ENCODE results near the gene WNT3A. TPM values are rescaled to one million over a fixed set of nuclear protein-coding genes. Genes with fewer than 3 reads are reported as not detected.
"Not testable (repeated sequence)": the region's sequence is repeated elsewhere in the genome, so short reads cannot be mapped to it uniquely, and the experiment has no call there.

The WNT3A gene
- total RNA-seq, 1 experiment from 2014 or later = not detected

DNA sequence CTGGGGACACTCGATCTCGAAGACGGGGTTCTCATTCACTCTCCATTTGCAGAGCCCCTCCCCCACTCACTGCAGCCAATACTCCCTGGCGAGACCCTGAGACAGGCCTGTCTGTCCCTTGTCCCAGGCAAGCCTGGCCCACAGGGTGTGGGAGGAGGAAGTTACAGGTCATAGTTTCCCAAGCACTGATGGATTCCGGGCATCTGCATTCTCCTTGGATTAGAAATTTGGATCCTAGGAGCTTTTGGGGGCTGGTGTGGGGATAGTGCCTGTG is 11.3 kb downstream of the WNT3A start:
- no peaks in the 10 kb centered on the region for H3K4me1 Mint-ChIP-seq (ENCODE audit: low read depth, unreplicated experiment)
- BruUV-seq (replicated peaks) = no TSS peak
- intact Hi-C loops (cut with micrococcal nuclease; ENCODE audit: unreplicated experiment) = no loop called here
- DNase-seq = no peak
- no peak for TF ChIP-seq CTCF (IDR thresholded peaks at IDR 0.05; ENCODE audit: unreplicated experiment)
- H3K4me3 Mint-ChIP-seq (ENCODE audit: low read depth, unreplicated experiment) = no peak overlapping the region
- no peak overlapping the region for H3K27ac Mint-ChIP-seq (ENCODE audit: unreplicated experiment)
- no peaks in the 10 kb centered on the region for H3K36me3 Mint-ChIP-seq (ENCODE audit: insufficient read depth, unreplicated experiment)
- peaks cover 22% of the 10 kb centered on the region for H3K27me3 Mint-ChIP-seq (ENCODE audit: unreplicated experiment)
- H3K9me3 Mint-ChIP-seq (ENCODE audit: low read depth, unreplicated experiment) = no peaks in the 10 kb centered on the region
- CTCF ChIA-PET = no interaction called here

- BruUV-seq (replicated peaks) = no TSS peak
- intact Hi-C loops (cut with micrococcal nuclease; ENCODE audit: unreplicated experiment) = no loop called here
- no peak for DNase-seq
- Mint-ChIP-seq H3K36me3 (ENCODE audit: insufficient read depth, unreplicated experiment) (no peaks in the 10 kb centered on the region), H3K9me3 (ENCODE audit: low read depth, unreplicated experiment) (no peaks in the 10 kb centered on the region), H3K4me1 (ENCODE audit: low read depth, unreplicated experiment) (no peaks in the 10 kb centered on the region), H3K27me3 (ENCODE audit: unreplicated experiment) (peaks cover 22% of the 10 kb centered on the region), H3K27ac (ENCODE audit: unreplicated experiment) (no peak overlapping the region), H3K4me3 (ENCODE audit: low read depth, unreplicated experiment) (no peak overlapping the region)
- CTCF ChIA-PET = no interaction called here
- TF ChIP-seq CTCF (IDR thresholded peaks at IDR 0.05; ENCODE audit: unreplicated experiment) = no peak
Observed at GRCh38 chr1:228018961-228019721, 12.3 kb downstream of the WNT3A start.

DNA sequence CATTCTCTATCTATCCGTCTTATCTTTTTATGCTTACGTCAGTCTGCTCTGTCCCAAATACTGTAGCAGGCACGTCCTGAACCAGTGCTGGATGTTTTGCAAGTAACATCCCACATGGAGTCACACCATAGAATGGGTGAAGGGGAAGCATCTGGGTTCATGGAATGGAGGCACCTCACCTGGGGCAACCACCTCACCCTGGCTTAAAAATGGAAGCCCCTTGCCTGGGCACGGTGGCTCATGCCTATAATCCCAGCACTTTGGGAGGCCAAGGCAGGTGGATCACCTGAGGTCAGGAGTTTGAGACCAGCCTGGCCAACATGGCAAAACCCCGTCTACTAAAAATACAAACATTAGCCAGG is 12.9 kb downstream of the WNT3A start:
- H3K4me1 Mint-ChIP-seq (ENCODE audit: low read depth, unreplicated experiment); BruUV-seq (replicated peaks); H3K36me3 Mint-ChIP-seq (ENCODE audit: insufficient read depth, unreplicated experiment); CTCF ChIA-PET; intact Hi-C loops (cut with micrococcal nuclease; ENCODE audit: unreplicated experiment); DNase-seq; H3K4me3 Mint-ChIP-seq (ENCODE audit: low read depth, unreplicated experiment); H3K27ac Mint-ChIP-seq (ENCODE audit: unreplicated experiment); H3K9me3 Mint-ChIP-seq (ENCODE audit: low read depth, unreplicated experiment): not testable (repeated sequence)
- peaks cover 23% of the 10 kb centered on the region for H3K27me3 Mint-ChIP-seq (ENCODE audit: unreplicated experiment)

DNA sequence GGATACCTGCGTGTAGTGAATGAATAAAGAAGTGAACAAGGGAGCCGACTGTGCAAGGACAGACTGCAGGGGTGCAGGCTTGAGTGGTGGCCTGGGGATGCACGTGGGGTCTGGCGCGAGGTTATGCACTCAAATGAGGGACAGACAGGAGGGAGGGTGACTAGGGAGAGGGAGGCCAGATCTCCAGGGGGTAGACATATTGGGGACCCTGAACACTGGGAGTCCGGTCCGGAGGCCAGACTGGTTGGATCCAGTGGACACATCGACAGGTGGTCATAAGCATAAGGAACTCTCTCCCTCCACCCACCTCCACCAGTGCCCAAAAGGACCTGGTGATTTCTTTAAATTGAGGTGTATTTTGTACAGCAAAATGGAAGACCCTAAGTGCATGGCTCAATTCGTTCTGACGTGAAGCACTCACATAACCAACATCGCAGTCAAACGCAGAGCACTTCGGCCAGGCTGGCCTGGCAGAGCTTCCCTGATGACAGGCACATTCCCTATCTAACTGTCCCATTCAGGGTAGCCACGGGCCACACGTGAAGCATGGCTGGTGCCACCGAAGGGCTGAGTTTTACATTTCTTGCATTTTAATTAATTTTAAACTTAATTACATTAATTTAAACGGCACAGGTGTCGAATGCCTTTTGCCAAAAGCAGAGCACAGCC is 14.0 kb downstream of the WNT3A start:
- H3K4me1 Mint-ChIP-seq (ENCODE audit: low read depth, unreplicated experiment) = no peaks in the 10 kb centered on the region
- no peaks in the 10 kb centered on the region for H3K9me3 Mint-ChIP-seq (ENCODE audit: low read depth, unreplicated experiment)
- TF ChIP-seq CTCF (IDR thresholded peaks at IDR 0.05; ENCODE audit: unreplicated experiment) = no peak
- no TSS peak for BruUV-seq (replicated peaks)
- H3K27ac Mint-ChIP-seq (ENCODE audit: unreplicated experiment) = no peak overlapping the region
- CTCF ChIA-PET = interaction anchor here (1.0 kb wide), 1 partner anchor 21 kb away, joined by 4 read pairs; no protein-coding TSS in a partner anchor
- H3K27me3 Mint-ChIP-seq (ENCODE audit: unreplicated experiment) = peaks cover 29% of the 10 kb centered on the region
- no peak overlapping the region for H3K4me3 Mint-ChIP-seq (ENCODE audit: low read depth, unreplicated experiment)
- no peak for DNase-seq
- intact Hi-C loops (cut with micrococcal nuclease; ENCODE audit: unreplicated experiment) = no loop called here
- no peaks in the 10 kb centered on the region for H3K36me3 Mint-ChIP-seq (ENCODE audit: insufficient read depth, unreplicated experiment)

All from Calu3 (cell line).